Measurements from ENCODE around the gene CP. TPM values are rescaled to one million over a fixed set of nuclear protein-coding genes. Genes with fewer than 3 reads are reported as not detected.

Gene CP
- total and polyA plus RNA-seq, 2 donors (not counting 1 experiment from before 2014, with no cell fraction given) = not detected

- H2AFZ ChIP-seq (ENCODE audit: insufficient read depth, low read depth, low read length, poor library complexity, severe bottlenecking) = no peak overlapping the region
- no peak overlapping the region for H3K4me3 ChIP-seq (ENCODE audit: control extremely low read depth in 1 of 5, extremely low read depth in 1 of 5, insufficient read depth in 1 of 5, low read depth in 2 of 5, low read length in 4 of 5)
- no peak for DNase-seq
- no peaks in the 10 kb centered on the region for H3K36me3 ChIP-seq (replicated peaks in 1 of 2; ENCODE audit: control extremely low read depth in 1 of 2, control insufficient read depth in 1 of 2, extremely low read depth in 1 of 2, insufficient read depth in 2 of 2, low read length in 1 of 2)
- H3K27me3 ChIP-seq (replicated peaks in 1 of 4; ENCODE audit: control extremely low read depth in 1 of 4, control insufficient read depth in 3 of 4, insufficient read depth in 4 of 4, low read length in 3 of 4) = no peaks in the 10 kb centered on the region
- H3K27me3 Mint-ChIP-seq = no peaks in the 10 kb centered on the region
- H3K4me1 ChIP-seq (ENCODE audit: control insufficient read depth in 2 of 2, insufficient read depth in 2 of 2, low read length in 2 of 2) = peaks cover 14 to 17% of the 10 kb centered on the region in 2 donors
- H3K79me2 ChIP-seq (ENCODE audit: control insufficient read depth, insufficient read depth, low read length) = no peaks in the 10 kb centered on the region
- H3K9me3 Mint-ChIP-seq (ENCODE audit: insufficient read depth) = no peaks in the 10 kb centered on the region
- TF ChIP-seq EZH2 (IDR thresholded peaks at IDR 0.05; ENCODE audit: borderline replicate concordance, insufficient read depth, low read depth, low read length, poor library complexity, severe bottlenecking) (no peak), CTCF (IDR thresholded peaks at IDR 0.05) (no peak)
- H3K27ac Mint-ChIP-seq = no peak overlapping the region
- H3K9me3 ChIP-seq (ENCODE audit: control extremely low read depth in 1 of 3, control insufficient read depth in 2 of 3, insufficient read depth in 1 of 3, low read length in 2 of 3) = peaks cover 0 to 6% (median 0%) of the 10 kb centered on the region in 3 donors
- H3K4me2 ChIP-seq (replicated peaks; ENCODE audit: low read depth, low read length, poor library complexity, severe bottlenecking) = no peak overlapping the region
- no peak overlapping the region for H3K4me3 Mint-ChIP-seq
- H3K9ac ChIP-seq (ENCODE audit: low read length) = no peak overlapping the region
- ATAC-seq (ENCODE audit: low read depth) = no peak
- intact Hi-C loops (cut with micrococcal nuclease) = no loop called here
- CTCF ChIA-PET = no interaction called here
- H3K27ac ChIP-seq (ENCODE audit: low read length in 2 of 2) = no peak overlapping the region
- POLR2A ChIA-PET = no interaction called here
- peaks cover 29% of the 10 kb centered on the region for H3K4me1 Mint-ChIP-seq
- H4K20me1 ChIP-seq (ENCODE audit: control insufficient read depth, insufficient read depth, low read length, poor library complexity, severe bottlenecking) = no peaks in the 10 kb centered on the region
Observed at GRCh38 chr3:149266736-149267135, 45.1 kb upstream of the CP start.

GRCh38 chr3:149263856-149264255, 42.2 kb upstream of the CP start:
- no peak for ATAC-seq (ENCODE audit: low read depth)
- Mint-ChIP-seq H3K4me1 (peaks cover 29% of the 10 kb centered on the region), H3K4me3 (no peak overlapping the region)

More at GRCh38 chr3:149263856-149264255, 42.2 kb upstream of the CP start:
- no peak for TF ChIP-seq EZH2 (IDR thresholded peaks at IDR 0.05; ENCODE audit: borderline replicate concordance, insufficient read depth, low read depth, low read length, poor library complexity, severe bottlenecking)
- TF ChIP-seq CTCF (IDR thresholded peaks at IDR 0.05) = no peak
- no peaks in the 10 kb centered on the region for H3K27me3 ChIP-seq (replicated peaks in 1 of 4; ENCODE audit: control extremely low read depth in 1 of 4, control insufficient read depth in 3 of 4, insufficient read depth in 4 of 4, low read length in 3 of 4)
- Mint-ChIP-seq H3K27me3 (no peaks in the 10 kb centered on the region), H3K27ac (no peak overlapping the region), H3K9me3 (ENCODE audit: insufficient read depth) (no peaks in the 10 kb centered on the region)
- no peaks in the 10 kb centered on the region for H3K36me3 ChIP-seq (replicated peaks in 1 of 2; ENCODE audit: control extremely low read depth in 1 of 2, control insufficient read depth in 1 of 2, extremely low read depth in 1 of 2, insufficient read depth in 2 of 2, low read length in 1 of 2)
- H3K4me1 ChIP-seq (ENCODE audit: control insufficient read depth in 2 of 2, insufficient read depth in 2 of 2, low read length in 2 of 2) = peaks cover 14 to 17% of the 10 kb centered on the region in 2 donors
- H2AFZ ChIP-seq (ENCODE audit: insufficient read depth, low read depth, low read length, poor library complexity, severe bottlenecking) = no peak overlapping the region
- H3K79me2 ChIP-seq (ENCODE audit: control insufficient read depth, insufficient read depth, low read length) = no peaks in the 10 kb centered on the region
- intact Hi-C loops (cut with micrococcal nuclease) = loop anchor here (2.0 kb wide), 1 partner anchor 15 kb away; no protein-coding TSS in a partner anchor
- no peak overlapping the region for H3K4me2 ChIP-seq (replicated peaks; ENCODE audit: low read depth, low read length, poor library complexity, severe bottlenecking)
- WGBS (ENCODE audit: insufficient coverage) = no CpG with 5 or more reads among the region's 1 CpG
- POLR2A ChIA-PET = no interaction called here
- H3K27ac ChIP-seq (ENCODE audit: low read length in 2 of 2) = no peak overlapping the region
- no peaks in the 10 kb centered on the region for H4K20me1 ChIP-seq (ENCODE audit: control insufficient read depth, insufficient read depth, low read length, poor library complexity, severe bottlenecking)
- H3K9ac ChIP-seq (ENCODE audit: low read length) = no peak overlapping the region
- CTCF ChIA-PET = interaction anchor here (1.8 to 3.0 kb wide), 2 partner anchors 9 to 143 kb away, joined by 4 to 17 read pairs; no protein-coding TSS in a partner anchor
- H3K4me3 ChIP-seq (ENCODE audit: control extremely low read depth in 1 of 5, extremely low read depth in 1 of 5, insufficient read depth in 1 of 5, low read depth in 2 of 5, low read length in 4 of 5) = no peak overlapping the region
- DNase-seq = no peak
- H3K9me3 ChIP-seq (ENCODE audit: control extremely low read depth in 1 of 3, control insufficient read depth in 2 of 3, insufficient read depth in 1 of 3, low read length in 2 of 3) = peaks cover 0 to 6% (median 0%) of the 10 kb centered on the region in 3 donors

Measured in B cell (primary cell).